ENCODE results near the gene ATP8B2.
"Not testable (repeated sequence)": the region's sequence is repeated elsewhere in the genome, so short reads cannot be mapped to it uniquely, and the experiment has no call there.

ATP8B2 gene, protein sequence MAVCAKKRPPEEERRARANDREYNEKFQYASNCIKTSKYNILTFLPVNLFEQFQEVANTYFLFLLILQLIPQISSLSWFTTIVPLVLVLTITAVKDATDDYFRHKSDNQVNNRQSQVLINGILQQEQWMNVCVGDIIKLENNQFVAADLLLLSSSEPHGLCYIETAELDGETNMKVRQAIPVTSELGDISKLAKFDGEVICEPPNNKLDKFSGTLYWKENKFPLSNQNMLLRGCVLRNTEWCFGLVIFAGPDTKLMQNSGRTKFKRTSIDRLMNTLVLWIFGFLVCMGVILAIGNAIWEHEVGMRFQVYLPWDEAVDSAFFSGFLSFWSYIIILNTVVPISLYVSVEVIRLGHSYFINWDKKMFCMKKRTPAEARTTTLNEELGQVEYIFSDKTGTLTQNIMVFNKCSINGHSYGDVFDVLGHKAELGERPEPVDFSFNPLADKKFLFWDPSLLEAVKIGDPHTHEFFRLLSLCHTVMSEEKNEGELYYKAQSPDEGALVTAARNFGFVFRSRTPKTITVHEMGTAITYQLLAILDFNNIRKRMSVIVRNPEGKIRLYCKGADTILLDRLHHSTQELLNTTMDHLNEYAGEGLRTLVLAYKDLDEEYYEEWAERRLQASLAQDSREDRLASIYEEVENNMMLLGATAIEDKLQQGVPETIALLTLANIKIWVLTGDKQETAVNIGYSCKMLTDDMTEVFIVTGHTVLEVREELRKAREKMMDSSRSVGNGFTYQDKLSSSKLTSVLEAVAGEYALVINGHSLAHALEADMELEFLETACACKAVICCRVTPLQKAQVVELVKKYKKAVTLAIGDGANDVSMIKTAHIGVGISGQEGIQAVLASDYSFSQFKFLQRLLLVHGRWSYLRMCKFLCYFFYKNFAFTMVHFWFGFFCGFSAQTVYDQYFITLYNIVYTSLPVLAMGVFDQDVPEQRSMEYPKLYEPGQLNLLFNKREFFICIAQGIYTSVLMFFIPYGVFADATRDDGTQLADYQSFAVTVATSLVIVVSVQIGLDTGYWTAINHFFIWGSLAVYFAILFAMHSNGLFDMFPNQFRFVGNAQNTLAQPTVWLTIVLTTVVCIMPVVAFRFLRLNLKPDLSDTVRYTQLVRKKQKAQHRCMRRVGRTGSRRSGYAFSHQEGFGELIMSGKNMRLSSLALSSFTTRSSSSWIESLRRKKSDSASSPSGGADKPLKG

DNA sequence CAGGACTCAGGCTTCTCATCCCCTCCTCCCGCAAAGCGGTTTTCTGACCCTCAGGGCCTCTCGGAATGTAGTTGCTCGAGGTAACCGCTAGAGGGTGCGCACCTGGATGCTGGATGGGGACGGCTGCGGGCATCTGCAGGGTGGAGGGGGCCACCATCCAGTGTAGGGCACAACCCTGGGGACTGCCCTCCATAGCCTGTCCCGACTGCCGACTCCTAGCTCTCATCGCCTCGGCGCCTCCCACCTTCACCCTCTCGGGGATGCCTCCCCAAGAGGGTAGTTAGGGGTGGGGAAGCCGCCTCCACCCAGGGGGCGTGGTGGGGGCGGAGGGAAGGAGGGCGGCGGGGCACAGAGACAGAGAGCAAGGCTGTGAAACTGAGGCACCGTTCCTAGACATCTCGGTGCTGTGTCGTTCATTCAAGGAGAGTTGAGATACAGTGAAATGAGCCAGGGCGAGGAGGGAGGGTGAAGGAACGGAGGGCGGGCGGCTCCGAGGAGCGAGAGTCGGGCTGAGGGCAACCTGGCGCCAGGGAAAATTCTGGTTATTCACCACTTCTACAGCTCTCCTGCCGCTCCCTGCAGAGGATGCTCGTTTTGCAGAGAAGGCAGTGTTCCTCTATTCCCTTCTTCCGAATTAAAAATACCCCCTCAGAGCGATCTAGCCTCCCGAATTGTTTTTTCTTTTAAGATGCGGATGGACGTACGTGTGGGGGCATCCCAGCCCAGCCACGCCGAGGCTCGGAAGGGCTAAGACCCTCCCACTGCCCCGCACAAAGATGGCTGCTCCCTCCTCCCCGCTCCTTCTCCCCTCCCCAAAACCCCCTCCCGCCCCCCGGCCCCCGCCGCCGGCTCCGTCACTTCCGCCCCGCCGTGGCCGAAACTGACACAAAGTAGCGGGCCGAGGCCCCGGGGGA, at the start of gene ATP8B2:
ATP8B2 (plus strand) TSS at position 857 of the 914 bp plus-strand sequence. CDS start 2,617 bp downstream, outside the sequence.
- no peak for FAIRE-seq

DNA sequence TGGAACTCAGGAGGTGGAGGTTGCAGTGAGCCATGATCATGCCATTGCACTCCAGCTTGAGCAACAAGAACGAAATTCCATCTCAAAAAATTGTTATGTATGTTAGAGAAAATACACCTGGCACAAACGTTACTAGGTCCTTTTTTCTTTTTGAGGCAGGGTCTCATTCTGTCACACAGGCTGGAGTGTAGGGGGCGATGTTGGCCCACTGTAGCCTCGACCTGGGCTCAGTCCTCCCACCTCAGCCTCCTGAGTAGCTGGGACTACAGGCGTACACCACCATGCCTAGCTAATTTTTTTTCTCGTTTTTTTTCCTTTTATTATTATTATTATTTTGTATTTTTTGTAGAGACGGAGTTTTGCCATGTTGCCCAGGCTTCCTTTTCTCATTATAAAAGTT, 48.5 kb upstream of the ATP8B2 start:
- FAIRE-seq = no peak

DNA sequence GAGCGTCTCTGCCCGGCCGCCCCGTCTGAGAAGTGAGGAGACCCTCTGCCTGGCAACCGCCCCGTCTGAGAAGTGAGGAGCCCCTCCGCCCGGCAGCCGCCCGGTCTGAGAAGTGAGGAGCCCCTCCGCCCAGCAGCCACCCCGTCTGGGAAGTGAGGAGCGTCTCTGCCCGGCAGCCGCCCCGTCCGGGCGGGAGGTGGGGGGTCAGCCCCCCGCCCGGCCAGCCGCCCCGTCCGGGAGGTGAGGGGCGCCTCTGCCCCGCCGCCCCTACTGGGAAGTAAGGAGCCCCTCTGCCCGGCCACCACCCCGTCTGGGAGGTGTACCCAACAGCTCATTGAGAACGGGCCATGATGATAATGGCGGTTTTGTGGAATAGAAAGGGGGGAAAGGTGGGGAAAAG, 37.7 kb upstream of the ATP8B2 start:
- FAIRE-seq = not testable (repeated sequence)

DNA sequence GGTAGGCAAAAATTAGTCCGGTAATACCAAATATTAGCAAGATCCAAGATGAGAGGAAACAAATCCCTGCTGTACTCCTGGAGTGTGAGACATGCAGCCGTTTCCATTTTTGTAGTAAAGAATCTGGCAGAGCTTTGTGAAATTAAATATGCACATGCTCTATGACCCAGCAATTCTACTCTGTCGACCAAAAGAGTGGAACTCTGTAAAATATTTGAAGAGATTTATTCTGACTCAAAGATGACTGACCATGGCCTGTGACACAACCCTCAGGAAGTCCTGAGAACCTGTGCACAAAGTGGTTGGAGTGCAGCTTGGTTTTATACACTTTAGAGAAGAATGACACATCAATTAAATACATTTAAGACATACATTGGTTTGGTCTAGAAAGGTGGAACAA, 36.7 kb upstream of the ATP8B2 start:
- FAIRE-seq = no peak

DNA sequence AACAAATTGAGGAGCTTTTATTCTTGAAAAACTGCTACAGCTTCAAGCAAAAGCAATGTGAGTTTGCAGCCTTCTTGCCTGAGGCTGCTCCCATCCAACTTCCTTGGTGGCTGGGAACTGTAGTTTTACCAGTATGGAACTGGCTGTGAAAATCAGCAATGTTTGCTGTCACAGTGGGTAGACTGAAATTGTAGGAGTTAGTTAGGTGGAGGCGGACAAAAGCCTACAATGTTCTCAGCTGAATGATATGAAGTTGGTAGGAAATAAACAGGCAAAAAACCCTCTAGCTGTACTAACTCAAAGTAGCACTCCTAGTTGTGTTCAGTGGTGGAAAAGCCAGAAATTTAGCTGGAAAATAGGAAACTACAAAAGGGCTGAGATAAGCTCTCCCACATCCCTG, 34.4 kb upstream of the ATP8B2 start:
- FAIRE-seq = no peak

DNA sequence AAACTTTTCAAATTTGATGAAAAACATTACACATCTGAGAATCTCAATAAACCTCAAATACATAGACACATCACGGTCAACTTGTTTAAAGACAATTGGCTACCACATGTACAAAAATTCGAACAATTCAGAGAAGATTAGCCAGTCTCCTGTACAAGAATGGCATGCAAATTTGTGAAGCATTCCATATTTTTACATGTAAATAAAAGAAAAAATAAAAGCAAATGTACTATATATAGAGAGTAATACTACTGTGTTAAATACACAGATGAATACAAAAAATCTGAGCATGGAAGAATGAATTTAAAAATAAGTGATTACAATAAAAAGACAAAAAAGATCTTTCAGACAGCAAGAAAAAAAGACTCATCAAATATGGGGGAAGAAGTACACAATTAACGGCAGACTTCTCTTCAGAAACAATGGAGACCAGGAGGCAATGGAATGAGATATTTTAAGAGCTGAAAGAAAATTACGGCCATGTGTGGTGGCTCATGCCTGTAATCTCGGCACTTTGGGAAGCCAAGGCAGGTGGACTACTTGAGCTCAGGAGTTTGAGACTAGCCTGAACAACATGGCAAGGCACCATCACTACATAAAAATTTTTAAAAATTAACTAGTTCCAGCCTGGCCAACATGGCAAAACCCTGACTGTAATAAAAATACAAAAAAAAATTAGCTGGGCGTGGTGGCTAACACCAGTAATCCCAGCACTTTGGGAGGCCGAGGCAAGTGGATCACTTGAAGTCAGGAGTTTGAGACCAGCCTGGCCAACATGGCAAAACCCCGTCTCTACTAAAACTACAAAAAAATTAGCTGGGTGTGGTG, 29.7 kb upstream of the ATP8B2 start:
- no peak for FAIRE-seq

DNA sequence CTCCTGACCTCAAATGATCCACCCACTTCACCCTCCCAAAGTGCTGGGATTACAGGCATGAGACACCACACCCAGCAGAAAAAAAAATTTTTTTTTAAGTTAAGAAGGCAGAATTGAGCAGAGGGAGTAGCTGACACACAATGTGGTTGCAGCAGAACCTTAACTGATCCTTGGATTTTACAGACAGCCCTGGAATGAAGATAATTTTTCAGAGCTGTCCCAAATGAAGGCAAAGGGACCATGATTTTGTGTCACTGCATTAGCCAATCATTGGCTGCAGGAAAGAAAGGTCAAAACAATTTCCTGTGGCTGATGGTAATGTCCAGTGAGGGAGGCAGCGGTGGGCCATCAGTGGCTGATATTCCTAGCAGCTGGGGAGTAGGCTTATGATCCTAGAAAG, 23.7 kb upstream of the ATP8B2 start:
- no peak for FAIRE-seq

DNA sequence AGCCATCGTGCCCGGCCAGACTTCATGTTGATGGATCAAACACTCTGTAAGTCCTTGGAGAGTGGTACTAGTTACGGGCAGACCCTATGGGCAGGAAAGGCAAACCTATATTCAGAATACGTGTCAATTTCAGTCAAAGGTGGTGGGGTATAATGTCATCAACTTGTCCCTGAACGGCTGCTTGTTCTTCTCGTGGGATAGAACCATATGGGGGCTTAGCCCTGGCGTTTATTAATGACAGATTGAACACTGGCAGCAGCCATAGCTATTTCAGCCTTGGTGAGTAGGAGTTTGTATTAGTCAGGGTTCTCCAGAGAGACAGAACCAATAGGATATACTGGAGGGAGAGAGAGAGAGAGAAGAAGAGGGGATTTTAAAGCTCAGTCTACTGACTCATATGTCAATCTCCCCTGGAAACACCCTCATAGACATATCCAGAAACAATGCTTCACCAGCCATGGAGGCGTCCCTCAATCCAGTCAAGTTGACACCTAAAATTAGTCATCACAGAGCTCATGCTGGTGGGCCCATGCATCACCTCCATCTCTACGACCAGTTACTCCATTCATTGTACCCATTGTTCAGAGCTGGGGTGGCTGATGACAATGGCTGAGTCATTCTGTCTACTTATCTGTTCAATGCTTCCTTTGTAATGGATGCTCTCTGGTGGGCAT, 20.5 kb upstream of the ATP8B2 start:
- no peak for FAIRE-seq

DNA sequence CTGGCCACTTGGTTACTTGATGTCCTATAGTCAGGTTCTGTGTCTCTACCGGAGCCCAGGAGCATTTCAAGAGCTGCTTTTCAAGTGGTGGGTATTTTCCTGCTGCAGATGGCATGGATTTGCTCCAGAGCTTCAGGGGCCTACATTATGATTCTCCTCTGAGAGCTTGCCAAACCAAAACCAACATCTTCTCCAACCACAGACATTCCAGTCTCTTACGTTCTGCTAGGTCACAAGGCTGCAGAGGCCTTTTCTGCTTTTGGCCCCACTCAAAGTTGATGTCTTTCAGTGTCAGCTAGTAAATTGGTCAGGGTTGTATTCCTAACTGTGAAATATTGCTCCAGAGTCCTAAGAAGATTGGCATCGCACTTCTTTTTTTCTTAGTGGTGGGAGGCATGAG, 19.2 kb upstream of the ATP8B2 start:
- FAIRE-seq = no peak

DNA sequence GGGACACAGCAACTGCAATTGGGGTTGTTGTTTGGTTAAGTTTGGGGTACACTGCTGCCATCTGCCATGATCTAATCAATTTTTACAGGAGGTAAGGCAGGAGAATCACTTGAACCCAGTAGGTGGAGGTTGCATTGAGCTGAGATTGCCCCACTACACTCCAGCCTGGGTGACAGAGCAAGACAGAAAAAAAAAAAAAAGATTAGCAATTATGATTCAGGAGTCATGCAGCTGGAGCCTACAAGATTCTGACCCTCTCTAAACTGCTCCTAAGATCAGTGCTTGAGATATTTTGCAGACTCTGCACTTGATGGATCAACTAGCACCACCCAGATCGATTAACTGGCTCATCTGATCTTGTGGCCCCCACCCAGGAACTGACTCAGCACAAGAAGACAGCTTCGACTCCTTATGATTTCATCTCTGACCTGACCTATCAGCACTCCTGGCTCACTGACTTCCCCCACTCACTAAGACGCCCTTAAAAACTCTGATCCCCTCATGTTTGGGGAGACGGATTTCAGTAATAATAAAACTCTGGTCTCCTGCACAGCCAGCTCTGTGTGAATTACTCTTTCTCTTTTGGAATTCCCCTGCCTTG, 17.6 kb upstream of the ATP8B2 start:
- FAIRE-seq = not testable (repeated sequence)

DNA sequence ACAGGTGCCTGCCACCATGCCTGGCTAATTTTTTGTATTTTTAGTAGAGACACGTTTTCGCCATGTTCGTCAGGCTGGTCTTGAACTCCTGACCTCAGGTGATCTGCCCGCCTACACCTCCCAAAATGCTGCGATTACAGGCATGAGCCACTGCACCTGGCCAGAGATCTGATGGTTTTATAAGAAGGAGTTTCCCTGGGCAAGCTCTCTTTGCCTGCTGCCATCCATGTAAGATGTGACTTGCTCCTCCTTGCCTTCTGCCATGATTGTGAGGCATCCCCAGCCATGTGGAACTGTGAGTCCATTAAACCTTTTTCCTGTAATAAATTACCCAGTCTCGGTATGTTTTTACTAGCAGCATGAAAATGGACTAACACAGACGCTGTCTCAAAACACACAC, 16.2 kb upstream of the ATP8B2 start:
- not testable (repeated sequence) for FAIRE-seq

DNA sequence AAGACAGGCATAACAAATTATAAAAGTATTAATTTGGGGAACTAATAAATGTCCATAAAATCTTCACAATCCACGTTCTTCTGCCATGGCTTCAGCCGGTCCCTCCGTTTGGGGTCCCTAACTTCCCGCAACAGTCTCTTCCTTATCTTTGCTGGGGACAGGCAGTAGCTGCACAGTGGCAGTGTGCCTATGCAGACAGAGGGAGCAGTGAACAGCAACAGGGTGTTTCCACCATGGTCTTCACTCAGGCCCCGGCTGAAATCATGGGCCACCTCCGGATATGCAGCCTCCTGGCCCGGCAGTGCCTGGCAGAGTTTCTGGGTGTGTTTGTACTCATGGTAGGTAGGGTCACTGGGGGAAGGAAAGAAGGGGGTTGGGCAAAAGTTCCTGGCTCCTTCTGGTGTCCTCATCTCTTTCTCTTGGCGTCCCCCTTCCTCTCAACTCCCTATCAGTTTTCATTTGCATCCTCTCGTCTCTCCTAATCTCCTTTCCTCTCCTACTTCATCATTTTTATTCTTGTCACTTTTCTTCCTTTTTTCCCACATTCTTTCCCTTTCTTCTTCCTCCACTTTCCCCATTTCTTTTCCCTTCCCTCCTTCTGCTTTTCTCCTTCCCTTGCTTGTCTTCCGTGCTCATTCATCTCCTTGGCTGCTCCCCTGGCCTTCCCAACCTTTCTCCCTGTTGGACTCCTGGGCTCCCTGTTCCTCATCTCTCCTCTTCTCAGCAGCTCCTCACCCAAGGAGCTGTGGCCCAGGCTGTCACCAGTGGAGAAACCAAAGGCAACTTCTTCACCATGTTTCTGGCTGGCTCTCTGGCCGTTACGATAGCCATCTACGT, 12.9 kb upstream of the ATP8B2 start:
- not testable (repeated sequence) for FAIRE-seq

DNA sequence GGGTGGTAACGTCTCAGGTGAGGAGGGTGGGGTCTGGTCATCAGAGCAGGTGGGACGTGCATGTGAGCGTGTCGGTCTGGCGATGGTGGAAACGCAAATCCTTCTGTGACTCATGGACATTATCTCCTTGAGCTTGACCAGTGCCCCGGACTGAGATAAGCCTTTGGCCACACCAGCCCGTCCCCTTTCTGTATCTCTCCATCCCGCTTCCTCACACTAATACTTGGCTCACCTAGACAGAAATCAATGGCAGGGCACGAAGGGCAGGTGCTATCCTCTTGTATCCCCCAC, 12.3 kb upstream of the ATP8B2 start:
- no peak for FAIRE-seq

DNA sequence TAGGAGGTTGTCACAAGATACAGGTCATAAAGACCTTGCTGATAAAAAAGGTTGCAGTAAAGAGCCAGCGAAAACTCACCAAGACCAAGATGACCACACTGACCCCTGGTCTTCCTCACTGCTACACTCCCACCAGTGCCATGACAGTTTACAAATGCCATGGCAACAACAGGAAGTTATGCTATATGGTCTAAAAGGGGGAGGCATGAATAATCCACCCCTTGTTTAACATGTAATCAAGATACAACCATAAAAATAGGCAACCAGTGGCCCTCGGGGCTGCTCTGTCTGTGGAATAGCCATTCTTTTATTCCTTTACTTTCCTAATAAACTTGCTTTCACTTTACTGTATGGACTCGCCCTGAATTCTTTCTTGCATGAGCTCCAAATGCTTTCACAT, 11.1 kb upstream of the ATP8B2 start:
- not testable (repeated sequence) for FAIRE-seq

DNA sequence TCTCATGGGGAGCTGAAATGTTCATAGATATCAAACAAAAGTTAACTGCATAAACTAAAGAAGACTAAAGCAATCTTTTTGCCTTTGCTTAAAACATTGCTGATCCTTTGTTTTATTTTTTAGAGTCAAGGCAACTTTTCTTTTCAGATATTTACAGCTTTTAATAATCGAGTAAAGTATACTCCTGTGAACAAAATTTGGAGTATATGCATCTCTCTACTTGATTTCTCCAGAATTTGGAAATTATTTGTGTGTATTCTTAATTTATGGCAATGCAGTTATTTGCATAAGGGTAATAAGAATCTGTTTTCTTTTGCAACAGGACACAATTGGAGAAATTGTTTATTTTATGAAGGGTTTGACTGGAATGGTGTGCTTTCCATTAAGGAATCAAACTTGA, 8.6 kb upstream of the ATP8B2 start:
- no peak for FAIRE-seq

DNA sequence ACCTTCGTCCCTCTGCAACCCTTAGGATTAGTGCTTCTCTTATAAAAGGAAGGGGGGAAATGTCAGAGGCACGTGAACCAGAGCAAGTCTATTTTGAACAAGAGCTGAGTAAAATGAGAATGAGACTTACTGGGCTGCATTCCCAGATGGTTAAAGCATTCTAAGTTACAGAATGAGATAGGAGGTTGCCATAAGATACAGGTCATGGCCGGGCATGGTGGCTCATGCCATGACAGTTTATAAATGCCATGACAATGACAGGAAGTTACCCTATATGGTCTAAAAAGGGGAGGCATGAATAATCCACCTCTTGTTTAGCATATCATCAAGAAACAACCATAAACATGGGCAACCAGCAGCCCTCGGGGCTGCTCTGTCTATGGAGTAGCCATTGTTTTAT, 6.9 kb upstream of the ATP8B2 start:
- FAIRE-seq = no peak

DNA sequence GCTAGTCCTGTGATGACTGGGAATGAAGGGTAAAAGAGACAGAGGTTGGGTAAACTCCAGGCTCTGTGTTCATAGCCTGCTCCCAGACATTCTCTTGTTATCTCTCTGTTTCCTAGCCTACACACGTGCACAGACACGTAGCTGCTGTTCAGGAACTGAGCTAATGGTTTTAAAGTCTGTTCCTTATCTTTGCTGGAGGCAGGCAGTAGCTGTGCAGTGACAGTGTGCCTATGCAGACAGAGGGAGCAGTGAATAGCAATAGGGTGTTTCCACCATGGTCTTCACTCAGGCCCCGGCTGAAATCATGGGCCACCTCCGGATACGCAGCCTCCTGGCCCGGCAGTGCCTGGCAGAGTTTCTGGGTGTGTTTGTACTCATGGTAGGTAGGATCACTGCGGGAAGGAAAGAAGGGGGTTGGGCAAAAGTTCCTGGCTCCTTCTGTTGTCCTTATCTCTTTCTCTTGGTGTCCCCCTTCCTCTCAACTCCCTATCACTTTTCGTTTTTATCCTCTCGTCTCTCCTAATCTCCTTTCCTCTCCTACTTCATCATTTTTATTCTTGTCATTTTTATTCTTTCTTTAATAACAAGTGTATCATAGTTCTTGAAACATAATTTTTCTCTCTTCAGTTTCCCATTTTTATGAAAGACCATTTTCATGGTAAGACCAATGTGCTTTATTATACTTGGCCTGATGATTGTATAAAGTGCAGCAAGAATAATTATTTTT, 4.3 kb upstream of the ATP8B2 start, which contains the start of gene AQP10:
AQP10 (plus strand) TSS at position 212 of the 727 bp plus-strand sequence; CDS start at position 275, 63 bp downstream.
- FAIRE-seq = no peak

DNA sequence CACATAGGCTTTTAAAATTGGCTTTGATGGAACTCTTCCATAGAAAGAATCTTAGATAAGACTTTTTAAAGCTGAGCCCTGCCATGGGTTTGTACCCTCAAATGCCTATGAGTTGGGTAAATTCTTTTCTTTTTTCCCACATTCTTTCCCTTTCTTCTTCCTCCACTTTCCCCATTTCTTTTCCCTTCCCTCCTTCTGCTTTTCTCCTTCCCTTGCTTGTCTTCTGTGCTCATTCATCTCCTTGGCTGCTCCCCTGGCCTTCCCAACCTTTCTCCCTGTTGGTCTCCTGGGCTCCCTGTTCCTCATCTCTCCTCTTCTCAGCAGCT, 3.8 kb upstream of the ATP8B2 start:
- FAIRE-seq = not testable (repeated sequence)

DNA sequence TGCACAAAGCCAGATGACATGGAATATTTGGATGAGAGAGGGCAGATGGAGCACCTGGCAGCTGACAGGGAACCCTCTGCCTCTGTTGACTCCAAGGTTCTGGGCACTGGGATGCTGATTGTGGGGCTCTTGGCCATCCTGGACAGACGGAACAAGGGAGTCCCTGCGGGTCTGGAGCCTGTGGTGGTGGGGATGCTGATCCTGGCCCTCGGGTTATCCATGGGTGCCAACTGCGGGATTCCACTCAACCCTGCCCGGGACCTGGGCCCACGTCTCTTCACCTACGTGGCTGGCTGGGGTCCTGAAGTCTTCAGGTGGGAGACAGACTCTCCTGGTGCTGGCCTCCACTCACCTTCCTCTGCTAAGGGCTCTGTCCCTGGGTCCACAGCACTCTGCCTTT, 1.8 kb upstream of the ATP8B2 start:
- no peak for FAIRE-seq

All from endometrium (tissue), 2 donors.